ENCODE results near the gene MB21D2.
A peak's percentile ranks its signal among the peaks of the same experiment; 100 is the strongest.
"Not testable (repeated sequence)": the region's sequence is repeated elsewhere in the genome, so short reads cannot be mapped to it uniquely, and the experiment has no call there.

MB21D2 gene

DNA sequence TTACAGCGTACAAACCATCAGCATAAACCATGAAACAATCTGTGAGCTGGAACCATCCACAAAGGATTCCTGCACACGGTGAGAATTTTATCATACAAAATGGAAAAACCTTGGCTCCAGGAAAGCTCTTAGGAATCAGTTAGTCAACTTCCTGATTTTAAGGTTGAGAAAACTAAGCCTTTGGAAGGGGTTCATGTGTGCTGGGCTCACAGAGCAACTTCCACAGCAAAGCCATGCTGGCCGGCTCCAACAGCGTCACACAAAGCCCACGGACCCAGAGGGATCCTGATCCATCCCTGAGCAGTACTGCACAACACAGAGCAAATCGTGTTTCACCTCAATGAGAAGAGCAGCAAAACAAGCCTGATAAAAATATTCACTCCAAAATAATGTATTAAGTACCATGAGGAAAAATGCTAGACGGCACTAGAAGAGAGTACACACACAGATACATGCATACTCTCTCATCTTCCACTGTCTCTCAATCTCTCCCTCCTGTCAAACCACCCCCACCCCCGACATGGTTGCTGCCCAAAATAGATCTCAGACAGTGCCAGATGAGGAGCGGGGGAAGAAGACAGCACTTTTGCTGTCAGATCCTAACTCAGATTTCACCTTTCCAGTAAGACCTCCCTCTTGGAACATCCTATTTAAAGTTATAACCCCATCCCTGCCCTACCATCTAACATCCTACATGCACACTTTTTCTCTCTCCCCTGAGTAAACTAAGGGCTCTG is 58.6 kb downstream of the MB21D2 start:
- DNase-seq = no peak

DNA sequence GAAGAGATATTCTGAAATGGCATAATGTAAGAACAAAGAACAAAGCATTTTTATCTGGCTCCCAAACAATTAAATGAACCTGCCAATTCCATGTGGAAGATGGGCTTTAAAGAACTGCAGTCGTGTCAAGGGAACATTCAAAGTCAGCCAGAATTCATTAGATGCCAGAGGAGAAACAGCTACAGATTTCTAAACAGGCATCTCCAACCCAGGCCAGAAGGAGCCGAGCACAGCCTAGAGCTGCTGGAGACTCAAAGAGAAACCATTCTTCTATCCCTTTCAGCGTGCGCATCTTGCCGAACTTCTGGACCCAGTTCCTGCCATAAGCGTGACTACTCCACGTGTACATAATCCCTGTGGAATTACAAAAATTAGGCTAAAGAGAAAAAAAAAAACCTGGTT is 60.4 kb downstream of the MB21D2 start:
- no peak for DNase-seq

DNA sequence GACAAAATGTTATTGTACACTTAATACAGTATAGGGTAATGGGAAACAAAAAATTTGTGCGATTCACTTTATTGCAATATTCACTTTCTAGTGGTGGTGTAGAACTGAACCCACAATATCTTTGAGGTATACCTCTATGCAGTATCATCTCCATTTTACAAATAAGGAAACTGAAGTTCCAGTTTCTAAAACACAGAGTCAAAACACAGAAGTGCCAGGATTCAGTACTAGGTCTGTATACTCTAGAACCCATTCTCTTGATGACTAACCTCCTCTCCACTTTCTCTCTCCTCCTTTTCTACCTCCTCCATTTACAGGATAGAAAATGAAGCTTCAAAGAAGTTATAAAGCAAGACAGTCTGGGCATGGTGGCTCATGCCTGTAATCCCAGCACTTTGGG is 62.2 kb downstream of the MB21D2 start:
- DNase-seq = no peak

DNA sequence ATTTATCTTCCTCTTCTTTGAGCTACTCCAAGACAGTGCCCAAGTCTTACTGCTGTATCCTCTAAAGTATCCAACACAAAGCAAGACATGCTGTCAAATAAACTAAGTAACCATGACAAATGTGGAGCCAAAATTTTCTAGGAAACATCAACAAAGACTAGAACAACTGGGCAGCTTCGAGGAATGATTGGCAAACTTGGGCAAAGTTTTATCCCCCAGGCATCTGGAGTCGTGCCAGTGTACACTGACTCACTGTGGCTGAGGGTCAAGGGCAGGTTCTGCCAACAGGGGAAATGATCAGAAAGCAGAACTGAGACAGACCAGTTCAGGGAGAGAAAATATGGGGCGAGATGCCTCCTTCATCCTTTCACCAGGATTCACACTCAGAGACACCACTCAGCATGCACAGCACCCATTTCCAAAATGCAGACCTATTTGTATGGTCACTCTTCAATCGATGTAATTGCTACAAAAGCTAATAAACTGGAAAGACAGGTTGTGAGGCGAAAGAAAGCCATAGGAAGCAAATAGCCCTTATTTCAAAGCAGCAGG is 65.8 kb downstream of the MB21D2 start:
- peak; percentile 83 for DNase-seq

DNA sequence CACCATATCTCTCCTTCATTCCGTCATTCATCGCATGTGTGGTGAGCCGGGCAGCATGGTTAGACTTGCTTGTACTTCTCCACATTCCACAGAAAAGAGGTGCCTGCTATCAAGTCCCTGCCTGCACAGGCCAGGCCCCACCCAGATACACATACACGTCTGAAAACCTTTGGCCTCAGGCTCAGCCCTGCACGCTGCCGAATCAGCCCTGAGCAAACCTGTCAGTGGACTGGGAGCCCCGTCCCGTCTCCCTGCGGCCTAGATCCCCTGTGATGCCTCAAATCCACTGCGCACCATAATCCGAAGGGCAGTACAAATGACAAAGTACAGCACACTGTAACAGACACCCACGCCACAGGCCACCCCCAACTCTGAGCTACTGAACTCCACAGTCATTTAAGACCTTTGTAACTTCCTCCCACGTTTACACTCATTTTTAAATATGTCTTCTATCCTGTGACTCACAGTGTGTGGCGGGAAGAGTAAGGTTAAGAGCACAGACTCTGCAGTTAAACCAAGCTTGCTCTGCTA is 67.1 kb downstream of the MB21D2 start:
- peak; percentile 16 for DNase-seq

DNA sequence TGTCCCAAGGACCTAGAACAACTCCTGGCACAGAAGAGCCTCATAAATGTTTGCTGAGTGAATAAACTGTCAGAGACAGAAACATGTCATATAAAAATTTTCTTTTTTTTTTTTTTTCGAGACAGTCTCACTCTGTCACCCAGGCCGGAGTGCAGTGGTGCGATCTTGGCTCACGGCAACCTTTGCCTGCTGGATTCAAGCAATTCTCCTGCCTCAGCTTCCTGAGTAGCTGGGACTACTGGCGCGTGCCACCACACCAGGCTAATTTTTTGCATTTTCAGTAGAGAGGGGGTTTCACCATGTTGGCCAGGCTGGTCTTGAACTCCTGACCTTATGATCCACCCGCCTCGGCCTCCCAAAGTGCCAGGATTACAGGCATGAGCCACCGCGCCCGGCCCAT is 67.8 kb downstream of the MB21D2 start:
- not testable (repeated sequence) for DNase-seq

DNA sequence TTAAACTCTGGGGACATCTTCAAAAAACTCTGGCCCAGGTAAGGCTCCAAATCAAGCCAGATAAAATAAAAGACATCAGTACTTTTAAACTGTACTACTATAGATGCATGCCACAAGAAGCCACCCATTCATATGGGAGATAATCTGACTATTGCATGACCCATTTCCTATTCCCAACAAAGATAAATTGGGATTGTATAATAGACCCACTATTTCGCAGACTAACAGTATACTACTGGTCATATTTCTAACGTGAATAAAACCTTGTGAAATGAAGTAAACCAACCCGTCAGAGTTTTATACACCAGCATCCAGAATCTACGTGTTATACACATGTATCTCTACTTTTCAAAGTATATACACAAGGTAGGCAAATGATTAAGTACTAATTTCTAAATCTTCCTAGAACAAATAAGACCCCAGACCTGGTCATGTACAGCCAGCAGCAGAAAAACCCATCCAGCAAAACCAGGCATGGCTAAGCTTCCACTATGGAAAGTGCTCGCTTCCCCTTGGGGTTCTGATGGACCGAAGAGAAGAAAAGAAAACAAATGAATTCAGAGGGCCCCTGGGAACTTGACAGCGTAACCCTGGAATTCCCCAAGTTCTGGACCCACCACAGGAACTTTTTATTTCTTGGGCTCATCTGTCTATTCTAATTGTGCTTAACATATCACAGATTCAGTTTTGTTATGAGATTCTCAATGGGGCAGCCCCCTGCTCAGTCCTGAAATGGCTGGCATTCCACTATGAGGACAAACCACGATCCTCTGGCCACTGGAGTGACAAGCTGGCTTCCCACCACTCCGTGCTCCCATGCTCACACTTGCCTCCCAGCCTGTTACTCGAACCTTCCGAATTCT is 69.1 kb downstream of the MB21D2 start:
- no peak for DNase-seq

DNA sequence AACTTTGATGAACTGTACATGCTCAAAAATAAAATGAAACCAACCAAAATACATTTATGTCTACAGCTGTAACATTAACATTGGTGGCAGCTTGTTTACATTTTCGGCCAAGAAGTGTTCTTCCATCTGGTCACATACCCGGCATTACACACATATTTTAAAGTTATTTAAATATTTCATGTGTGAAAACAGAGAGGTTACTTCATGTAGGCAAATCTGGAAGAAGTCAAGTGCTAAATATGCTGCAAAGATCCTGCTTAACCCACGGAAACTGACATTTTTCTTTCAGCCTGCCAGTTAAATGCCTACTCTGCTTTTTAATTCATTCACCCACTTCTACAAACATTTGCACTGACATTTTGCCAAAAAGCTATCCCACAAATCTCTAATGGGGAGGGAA is 69.7 kb downstream of the MB21D2 start:
- DNase-seq = no peak

DNA sequence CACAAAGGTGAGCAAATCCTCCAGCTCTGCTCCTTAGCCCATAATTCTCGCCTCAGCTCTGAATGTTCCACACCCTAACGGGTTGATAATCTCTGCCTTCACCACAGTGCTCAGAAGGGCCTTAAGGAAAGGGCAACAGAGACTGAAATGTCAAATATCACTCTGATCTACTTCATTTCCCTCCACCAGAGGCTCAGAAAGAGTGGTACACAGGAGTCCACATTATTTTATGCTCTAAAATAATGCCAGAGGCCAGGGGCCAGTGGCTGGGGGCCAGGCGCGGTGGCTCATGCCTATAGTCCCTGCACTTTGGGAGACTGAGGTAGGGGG is 72.2 kb downstream of the MB21D2 start:
- no peak for DNase-seq

DNA sequence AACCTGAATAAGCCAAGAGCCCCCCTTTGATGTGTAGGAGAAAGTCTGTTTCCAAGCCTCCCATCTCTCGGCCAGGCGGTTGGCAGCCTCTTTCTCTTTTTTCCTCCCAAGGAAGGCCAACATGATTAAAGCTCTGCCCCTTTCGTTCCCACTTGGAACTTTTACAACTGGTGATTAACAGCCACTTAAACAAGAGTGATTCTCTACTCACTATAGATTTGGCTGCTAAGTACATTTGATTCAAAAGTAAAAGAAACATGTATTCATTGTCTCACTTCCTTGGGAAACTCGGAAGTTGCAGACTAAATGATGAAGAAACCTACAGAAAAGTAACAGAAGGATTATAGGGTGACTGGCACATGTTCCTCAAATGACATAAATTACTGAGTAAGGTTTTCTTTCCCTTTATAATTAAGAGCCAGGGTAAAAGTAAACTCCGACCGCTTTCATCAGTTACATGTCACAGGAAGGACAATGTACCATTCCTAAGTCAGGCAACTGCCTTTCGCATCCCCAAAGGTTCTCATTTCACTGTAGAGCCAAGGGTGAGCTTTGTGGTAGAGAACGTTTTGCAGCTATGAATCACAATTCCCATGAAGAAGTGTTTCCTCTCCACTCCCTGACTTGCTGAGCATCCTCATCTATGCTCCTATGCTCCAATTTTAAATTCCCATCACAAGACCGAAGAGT is 72.7 kb downstream of the MB21D2 start:
- no peak for DNase-seq

DNA sequence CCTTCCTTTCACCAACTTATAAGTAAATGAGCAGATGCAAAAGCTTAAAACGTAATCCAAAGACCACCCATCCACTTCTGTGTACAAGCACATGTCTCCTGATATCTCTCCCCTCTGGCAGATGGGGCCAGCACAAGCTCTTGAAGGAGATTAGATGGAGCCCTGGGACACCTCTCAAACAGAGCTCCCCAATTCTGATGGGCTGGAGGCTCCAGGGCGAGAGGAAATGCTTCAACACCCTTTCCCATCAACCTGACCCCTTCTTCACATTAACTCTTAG is 73.2 kb downstream of the MB21D2 start:
- DNase-seq = no peak

DNA sequence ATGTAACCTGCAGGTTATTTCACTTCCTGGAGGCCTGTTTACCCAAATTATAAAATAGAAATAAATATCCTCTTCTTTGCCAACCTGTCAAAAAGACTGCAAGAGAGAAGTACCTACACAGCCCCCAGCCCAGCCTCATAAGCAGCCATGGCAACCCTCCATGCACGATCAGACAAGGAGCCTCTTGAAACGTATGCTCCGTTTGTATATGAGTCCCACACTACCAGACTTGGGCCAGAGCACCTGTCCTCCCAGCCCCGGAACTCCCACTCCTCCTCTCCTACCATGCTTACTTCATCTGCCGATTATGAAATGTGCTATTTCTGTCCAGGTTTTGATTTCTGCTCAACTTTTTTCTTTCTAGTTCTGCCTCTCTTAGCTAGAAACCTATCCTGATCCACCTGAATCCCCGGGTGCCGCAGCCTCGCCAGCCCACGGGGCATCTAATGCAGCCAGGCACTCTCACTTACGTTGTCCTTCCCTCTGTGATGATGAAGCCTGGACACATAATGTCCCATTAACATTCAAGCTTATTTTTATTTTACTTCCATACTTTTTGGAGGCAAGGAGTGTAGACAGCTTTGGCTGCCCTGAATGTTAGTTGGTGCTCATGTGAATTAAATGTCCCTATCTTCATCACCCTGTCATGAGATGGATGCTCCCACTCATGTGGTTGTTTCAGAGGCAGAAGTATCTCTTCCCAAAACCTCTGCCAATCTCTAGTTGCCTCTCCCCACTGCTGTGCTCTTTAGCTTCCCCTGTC is 73.8 kb downstream of the MB21D2 start:
- DNase-seq = no peak

DNA sequence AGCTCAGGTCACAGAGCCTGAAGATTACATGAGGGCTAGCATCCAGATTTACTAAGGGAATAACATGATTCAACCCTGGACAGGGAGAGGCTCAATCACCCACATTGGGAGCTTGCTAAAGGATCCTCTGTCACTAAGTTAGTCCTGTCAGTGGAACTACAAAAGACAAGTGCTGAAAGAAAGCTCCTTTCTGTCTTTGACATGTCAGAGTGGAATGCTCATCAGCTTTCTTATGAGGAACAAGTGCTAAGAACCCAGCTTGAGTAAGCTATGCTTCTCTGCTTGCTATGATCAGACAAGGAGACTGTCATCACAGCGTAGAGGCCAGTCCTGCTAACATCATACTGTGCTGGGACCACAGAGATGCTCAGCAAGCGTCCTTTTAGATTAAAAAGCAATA is 74.5 kb downstream of the MB21D2 start:
- no peak for DNase-seq

DNA sequence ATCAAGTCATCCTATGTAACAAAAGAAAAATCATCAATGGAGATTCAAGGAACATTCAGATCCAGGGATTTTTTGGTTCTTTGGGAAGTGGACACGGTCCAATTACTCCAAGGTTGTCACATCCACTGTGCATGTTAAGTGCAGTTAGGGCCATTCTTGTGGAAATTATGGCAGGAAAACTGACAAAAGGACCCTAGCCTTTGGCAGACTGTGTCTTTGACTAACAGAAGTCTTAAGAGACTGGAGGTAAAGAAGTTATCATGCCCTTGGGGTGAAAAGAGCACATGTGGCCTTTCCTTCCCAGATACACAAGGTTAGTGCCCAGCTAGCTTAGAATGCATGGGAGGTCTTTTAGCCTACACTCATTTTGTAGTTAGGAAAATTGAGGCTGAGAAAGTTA is 74.9 kb downstream of the MB21D2 start:
- no peak for DNase-seq

DNA sequence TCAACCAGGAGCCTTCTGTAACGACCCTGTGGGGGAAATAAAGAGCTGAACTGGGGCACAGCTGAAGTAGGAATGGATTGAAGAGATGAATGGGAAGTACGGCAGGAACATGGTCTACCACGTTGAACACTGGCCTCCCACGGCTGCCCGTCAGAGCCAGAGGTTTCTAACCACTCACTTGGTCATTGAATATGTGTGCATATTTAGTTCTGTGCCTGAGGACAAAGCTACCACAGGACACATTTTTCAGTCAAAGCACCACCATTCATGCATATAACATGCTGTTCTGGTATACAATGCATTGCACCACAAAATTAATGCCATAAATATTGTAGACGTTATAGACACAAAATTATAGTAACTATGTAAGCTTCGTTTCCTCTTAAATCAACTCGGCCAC is 75.5 kb downstream of the MB21D2 start:
- no peak for DNase-seq

DNA sequence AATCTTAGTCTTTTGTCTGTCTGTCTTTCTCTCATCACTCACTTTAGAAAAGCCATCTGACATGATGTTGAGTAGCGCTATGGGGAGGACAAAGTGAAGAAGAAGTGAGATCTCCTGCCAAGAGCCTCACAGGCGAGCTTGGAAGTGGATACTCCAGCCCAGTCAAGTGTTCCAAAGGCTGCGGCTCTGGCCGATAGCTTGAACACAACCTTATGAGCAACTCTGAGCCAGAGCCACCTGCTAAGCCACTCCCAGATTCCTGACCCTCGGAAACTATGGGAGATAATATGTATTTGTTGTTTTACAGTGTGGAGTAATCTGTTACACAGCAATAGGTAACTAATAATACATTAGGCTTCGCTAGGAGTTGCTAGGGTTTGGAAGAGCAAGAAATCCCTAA is 76.2 kb downstream of the MB21D2 start:
- DNase-seq = no peak

DNA sequence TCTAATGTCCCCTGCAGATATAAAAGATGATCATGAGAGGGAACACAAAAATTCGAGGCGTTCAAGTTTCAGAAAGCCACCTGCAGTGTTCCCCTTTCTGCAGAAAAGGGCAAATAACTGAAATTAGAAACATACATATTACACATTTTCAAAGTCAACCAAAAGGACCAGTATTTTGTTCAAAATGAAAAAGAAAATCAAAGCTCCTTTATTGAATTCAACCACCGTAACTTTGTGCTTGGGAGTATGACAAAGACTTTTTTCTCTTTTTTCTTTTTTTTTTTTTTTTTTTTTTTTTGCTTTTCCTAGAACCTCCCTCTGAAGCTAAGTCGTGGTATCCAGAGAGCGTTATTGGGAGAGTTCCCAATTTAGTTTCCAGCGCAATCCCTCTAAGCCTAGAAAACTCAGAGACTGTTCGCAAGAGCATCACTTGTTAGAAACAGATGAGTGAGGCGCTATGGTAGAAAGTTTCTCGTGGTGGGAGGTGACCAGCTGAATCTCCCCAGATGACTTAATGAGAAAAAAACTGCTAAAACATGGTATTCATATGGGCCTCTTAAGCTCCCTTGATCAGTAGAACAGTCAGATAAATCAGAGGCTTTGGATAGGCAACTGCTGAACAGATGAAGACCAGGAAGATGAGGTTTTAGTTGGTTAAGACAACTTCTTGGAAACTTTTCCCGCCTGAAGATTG is 77.4 kb downstream of the MB21D2 start:
- DNase-seq = no peak

DNA sequence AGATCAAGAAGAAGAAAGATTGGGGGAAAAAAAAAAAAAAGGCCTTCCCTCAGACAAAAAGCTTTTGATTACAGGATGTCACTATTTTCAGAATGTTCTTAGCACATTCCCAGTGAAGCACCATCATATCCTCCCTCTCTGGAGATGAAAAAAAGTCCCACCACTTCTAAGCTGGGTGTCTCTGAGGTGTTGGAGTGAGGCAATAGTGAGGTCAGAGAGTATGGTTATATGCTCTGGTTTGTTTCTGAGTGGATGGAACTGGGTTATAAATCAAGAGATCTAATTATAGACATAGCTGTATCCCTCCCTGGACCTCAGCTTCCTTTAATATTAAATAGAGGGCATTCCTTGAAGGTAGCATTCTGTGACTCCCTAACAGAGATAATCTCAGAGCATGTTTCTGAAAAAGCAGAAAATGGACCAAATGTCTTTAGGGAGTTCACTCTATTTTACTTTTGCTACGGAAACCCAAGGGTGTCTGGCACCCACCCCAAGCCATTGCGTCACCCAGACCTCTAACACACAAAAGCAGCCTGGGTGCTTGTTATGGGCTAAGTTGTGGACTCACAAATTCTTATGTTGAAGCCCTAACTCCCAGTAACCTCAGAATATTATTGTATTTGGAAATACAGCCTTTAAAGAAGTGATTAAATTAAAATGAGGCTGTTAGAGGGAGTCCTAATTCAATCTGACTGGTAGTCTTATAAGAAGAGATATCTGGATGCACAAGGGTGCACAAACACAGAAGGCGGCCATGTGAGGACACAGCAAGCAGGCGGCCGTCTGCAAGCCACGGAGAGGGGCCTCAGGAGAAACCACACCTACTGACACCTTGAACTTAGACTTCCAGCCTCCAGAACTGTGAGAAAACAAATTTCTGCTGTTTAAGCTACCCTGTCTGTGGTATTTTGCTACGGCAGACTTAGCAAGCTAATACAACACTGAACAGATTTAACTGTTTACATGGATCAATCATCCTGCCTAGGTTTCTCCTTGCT is 81.5 kb downstream of the MB21D2 start:
- DNase-seq = no peak

DNA sequence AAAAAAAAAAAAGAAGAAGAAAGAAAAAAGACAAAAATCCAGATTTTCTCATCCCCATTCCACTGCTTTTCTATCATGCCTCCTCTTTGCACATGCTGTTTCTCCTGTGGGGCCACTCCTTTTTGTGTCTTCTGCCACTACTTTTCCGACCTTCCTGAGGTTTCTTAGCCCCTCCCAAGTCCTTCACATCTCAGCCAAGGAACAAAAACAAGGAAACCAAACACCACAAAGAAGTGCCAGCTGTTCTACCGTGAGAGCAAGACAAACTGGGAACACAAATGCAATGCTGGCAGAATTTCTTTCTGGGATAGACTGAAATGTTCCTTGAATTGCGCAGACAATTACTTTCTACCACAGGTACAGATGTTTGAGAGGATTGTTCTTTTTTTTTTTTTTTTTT is 83.2 kb downstream of the MB21D2 start:
- no peak for DNase-seq

DNA sequence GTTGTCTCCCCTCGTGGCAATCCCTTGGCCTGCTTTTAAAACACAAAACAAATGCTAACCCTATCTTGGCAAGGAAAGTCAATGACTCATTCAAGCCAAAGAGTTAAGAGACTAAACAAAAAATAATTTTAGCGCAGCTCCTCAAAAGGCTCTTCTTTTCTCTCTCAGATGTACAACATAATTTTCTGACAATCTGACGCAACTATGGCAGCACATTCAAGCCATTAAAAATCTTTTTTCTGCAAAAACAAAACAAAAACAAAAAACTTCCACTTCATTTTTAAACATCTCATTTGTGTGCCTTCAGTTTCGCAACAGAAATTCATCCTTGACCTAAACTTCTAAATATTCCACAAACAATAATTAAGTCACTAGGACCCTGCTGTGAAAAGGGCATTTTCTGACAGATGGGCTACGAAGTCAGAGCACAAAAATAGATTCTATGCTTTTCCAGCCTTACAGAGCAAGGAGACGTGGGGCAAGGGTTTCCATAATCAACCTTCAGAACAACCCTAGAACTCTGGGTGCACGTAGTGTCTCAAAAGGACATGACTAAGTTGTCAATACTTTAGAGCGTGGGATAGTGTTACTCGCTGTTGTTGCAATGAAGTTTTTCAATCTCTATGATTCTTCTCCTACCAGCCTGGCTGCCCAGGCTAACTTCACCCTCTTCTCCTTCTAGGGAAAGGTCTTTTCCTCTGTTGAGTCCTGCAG is 84.3 kb downstream of the MB21D2 start:
- DNase-seq = no peak

Measured in DMS53 (cell line).